Activated T-helper 17 cell treated with anti-CD3 and anti-CD28 coated beads, Interleukin-2, amount 50 U/mL, for 72 hours (primary cell): ENCODE results near the gene NEFH. TPM values are rescaled to one million over a fixed set of nuclear protein-coding genes. Genes with fewer than 3 reads are reported as not detected.
"Not testable (repeated sequence)": the region's sequence is repeated elsewhere in the genome, so short reads cannot be mapped to it uniquely, and the experiment has no call there.

ENCODE experiments used
- ATAC-seq: fragments of 150-1000 bp; cut with Tn5 transposase; replicated peaks from 2 replicates; pipeline ENCODE4 v1.10.0; 2021; ENCODE audit warnings: mild to moderate bottlenecking, moderate library complexity
- H3K27ac Mint-ChIP-seq: one replicate; pipeline ENCODE4 v1.8.0; 2022; ENCODE audit warnings: mixed read lengths
- H3K27me3 Mint-ChIP-seq: one replicate; pipeline ENCODE4 v1.8.0; 2022; ENCODE audit warnings: mixed read lengths
- H3K36me3 Mint-ChIP-seq: one replicate; pipeline ENCODE4 v1.8.0; 2022; ENCODE audit warnings: low read depth, mild to moderate bottlenecking, mixed read lengths
- H3K4me1 Mint-ChIP-seq: one replicate; pipeline ENCODE4 v1.8.0; 2022; ENCODE audit warnings: mixed read lengths
- H3K4me3 Mint-ChIP-seq: one replicate; pipeline ENCODE4 v1.8.0; 2022; ENCODE audit warnings: mild to moderate bottlenecking, mixed read lengths
- H3K9me3 Mint-ChIP-seq: one replicate; pipeline ENCODE4 v1.8.0; 2022; ENCODE audit warnings: mixed read lengths
- total RNA-seq, 2 donors: library from RNA; stranded (reverse); gene quantifications; one replicate each; pipeline ENCODE4 v1.2.3, GENCODE V29; 2022

The NEFH gene, protein sequence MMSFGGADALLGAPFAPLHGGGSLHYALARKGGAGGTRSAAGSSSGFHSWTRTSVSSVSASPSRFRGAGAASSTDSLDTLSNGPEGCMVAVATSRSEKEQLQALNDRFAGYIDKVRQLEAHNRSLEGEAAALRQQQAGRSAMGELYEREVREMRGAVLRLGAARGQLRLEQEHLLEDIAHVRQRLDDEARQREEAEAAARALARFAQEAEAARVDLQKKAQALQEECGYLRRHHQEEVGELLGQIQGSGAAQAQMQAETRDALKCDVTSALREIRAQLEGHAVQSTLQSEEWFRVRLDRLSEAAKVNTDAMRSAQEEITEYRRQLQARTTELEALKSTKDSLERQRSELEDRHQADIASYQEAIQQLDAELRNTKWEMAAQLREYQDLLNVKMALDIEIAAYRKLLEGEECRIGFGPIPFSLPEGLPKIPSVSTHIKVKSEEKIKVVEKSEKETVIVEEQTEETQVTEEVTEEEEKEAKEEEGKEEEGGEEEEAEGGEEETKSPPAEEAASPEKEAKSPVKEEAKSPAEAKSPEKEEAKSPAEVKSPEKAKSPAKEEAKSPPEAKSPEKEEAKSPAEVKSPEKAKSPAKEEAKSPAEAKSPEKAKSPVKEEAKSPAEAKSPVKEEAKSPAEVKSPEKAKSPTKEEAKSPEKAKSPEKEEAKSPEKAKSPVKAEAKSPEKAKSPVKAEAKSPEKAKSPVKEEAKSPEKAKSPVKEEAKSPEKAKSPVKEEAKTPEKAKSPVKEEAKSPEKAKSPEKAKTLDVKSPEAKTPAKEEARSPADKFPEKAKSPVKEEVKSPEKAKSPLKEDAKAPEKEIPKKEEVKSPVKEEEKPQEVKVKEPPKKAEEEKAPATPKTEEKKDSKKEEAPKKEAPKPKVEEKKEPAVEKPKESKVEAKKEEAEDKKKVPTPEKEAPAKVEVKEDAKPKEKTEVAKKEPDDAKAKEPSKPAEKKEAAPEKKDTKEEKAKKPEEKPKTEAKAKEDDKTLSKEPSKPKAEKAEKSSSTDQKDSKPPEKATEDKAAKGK
- 1 to 10 TPM; 1.3 to 2.9 TPM for total RNA-seq

DNA sequence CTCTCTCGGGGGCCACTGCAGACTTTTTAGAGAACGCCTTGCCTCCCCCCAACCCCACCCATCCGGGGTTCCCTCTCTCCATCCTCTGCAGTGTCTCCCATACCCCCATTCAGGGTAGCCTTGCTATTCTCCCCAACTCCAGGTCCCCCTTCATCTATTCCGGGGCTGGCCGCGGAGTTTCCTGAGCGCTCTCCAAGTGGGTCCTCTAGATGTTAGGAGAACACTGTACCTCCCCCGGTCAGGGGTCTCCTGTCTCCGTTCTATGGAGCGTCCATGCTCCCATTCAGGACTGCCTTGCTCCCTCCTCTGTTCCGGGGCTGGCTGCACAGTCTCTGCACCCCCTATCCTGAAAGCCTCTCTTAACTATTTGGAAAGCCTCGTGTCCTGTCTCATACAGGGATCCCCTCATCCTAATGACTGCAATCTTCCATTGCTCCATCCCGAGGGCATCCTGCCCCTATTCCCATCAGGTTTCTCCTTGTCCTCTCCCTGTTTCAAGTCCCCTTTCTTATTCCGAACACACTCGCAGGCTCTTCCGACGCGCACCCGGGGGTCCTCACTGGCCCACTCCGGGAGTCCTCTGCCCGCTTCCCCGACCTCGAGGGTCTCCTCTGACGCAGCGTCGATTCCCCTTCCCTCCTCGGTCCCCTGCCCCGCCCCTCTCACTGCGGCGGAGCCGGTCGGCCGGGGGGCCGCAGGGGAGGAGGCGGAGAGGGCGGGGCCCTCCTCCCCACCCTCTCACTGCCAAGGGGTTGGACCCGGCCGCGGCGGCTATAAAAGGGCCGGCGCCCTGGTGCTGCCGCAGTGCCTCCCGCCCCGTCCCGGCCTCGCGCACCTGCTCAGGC is at the start of gene NEFH:
Gene NEFH, plus strand, starts transcription at position 802 of the 845 bp plus-strand sequence. CDS start 45 bp downstream, outside the sequence.
- H3K4me1 Mint-ChIP-seq = no peaks in the 10 kb centered on the region
- no peak for ATAC-seq
- H3K27ac Mint-ChIP-seq = no peak within 1 kb of the TSS
- peaks cover 39% of the 10 kb centered on the region for H3K27me3 Mint-ChIP-seq
- peak within 1 kb of the TSS; percentile 62 for H3K4me3 Mint-ChIP-seq
- H3K9me3 Mint-ChIP-seq = no peaks in the 10 kb centered on the region
- H3K36me3 Mint-ChIP-seq = peaks cover 4% of the 10 kb centered on the region

DNA sequence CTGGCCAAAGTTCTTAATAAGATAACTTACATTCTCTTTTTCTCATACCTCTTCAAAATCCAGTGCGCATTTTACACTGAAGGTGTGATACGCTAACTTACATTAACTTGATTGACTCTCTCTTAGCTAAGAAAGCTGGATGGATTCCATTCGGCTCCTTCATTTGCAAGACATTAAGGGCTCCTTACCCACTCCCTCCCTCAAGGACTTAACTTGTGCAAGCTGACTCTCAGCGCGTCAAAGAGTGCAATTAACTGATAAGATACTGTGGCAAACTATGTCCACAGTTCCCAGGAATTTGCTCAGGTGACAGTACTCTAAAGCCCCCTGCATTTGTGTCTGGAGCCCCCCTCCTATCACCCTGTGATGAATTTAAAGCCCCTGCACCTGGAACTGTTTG is 48.0 kb upstream of the NEFH start:
- peaks cover 24% of the 10 kb centered on the region for H3K27me3 Mint-ChIP-seq
- no peaks in the 10 kb centered on the region for H3K36me3 Mint-ChIP-seq
- no peak overlapping the region for H3K27ac Mint-ChIP-seq
- H3K4me1 Mint-ChIP-seq = no peaks in the 10 kb centered on the region
- no peak for ATAC-seq
- H3K4me3 Mint-ChIP-seq = no peak overlapping the region
- H3K9me3 Mint-ChIP-seq = no peaks in the 10 kb centered on the region

DNA sequence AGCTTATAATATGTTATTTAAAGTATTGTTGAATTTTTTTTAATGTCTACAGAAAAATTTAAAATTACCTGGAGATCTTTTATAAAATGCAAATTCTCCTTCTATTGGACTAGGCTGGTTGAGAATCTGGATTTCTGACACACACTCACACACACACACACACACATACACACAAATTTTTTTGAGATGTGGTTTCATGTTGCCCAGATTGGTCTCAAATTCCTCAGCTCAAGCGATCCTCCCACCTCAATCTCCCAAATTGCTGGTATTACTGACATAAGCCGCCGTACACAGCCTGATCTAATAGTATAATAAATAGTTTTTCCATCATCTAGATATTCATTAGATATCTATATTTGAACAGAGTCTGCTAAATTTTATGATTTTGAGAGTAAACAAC is 46.2 kb upstream of the NEFH start:
- H3K9me3 Mint-ChIP-seq = no peaks in the 10 kb centered on the region
- no peak overlapping the region for H3K4me3 Mint-ChIP-seq
- H3K36me3 Mint-ChIP-seq = no peaks in the 10 kb centered on the region
- H3K27ac Mint-ChIP-seq = no peak overlapping the region
- peaks cover 24% of the 10 kb centered on the region for H3K27me3 Mint-ChIP-seq
- H3K4me1 Mint-ChIP-seq = no peaks in the 10 kb centered on the region
- no peak for ATAC-seq

DNA sequence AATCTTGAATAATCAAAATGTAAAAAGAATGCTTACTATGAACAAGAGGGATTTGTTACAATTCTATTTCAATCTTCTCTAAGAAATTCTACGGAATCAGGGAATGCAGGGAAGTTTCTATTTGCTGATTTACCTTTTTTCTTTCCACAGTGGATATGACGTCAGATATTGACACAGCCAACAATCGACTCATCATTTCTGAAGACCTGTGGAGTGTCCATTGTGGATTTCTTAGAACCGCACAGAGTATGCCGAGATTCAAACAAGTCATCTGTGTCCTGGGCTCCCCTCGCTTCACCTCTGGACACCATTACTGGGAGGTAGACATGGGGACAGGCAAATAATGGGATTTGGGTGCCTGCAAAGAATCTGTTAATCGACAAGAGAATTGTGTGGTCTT is 45.7 kb upstream of the NEFH start:
- no peak overlapping the region for H3K27ac Mint-ChIP-seq

DNA sequence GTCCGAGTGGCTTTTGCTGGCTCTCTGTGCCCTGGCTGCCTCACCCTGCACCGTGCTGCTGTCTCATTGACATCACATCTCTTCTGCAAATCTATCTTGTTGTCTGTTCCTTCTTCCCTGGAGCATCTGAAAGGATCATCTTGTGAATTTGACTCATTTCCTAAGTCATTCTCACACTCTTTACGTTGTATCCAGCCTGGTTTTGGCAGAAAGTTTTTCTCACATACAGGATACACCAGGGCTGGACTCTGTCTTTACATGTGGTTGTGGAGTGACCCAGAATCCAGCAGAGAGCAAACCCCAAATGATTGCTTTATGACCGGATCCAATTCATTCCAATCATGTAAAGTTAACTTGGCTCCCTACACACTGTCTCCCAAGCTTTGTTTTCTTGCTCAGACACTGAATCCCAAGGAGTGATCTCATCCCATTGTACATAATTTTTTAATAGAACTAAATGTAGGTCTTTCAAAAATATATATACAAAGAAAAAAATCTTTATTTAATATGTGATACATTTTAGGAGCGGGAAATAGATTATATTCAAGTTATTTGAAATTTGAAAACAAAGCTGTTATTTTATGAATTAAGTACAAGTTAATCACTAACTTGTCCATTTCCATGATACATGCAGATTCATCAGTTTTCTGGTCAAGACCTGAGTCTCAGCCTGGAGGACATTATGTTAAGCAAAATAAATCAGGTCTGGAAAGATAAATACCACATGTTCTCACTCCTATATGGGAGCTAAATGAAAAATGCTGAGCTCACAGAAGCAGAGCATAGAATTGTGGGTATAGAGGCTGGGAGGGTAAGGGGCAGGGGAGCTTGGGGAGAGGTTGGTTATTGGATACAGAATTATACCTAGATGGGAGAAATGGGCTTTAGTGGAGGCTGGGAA is 44.5 kb upstream of the NEFH start:
- no peak for ATAC-seq
- H3K27ac Mint-ChIP-seq = no peak overlapping the region
- no peak overlapping the region for H3K4me3 Mint-ChIP-seq
- no peaks in the 10 kb centered on the region for H3K9me3 Mint-ChIP-seq
- peaks cover 24% of the 10 kb centered on the region for H3K27me3 Mint-ChIP-seq
- H3K4me1 Mint-ChIP-seq = no peaks in the 10 kb centered on the region
- no peaks in the 10 kb centered on the region for H3K36me3 Mint-ChIP-seq

More for the DNA sequence above, 45.7 kb upstream of the NEFH start:
- no peak for ATAC-seq
- Mint-ChIP-seq H3K4me3 (no peak overlapping the region), H3K4me1 (no peaks in the 10 kb centered on the region), H3K36me3 (no peaks in the 10 kb centered on the region), H3K27me3 (peaks cover 24% of the 10 kb centered on the region), H3K9me3 (no peaks in the 10 kb centered on the region)

DNA sequence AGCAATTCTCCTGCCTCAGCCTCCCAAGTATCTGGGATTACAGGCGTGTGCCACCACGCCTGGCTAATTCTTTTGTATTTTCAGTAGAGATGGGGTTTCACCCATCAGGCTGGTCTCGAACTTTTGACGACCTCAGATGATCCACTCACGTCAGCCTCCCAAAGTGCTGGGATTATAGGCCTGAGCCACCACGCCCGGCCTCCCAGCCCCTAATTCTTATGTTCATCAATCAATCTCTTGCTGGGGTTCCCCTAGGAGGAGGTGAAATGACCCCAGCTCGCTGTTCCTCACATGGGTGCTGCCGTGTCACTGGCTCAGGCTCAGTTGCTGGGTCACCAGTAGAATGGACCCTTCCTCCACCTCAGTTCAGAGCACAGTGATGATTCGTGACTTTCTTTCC is 41.7 kb upstream of the NEFH start, which contains the start of gene RFPL1:
Gene RFPL1, plus strand, starts transcription at position 301 of the 400 bp plus-strand sequence.
- ATAC-seq, H3K9me3 Mint-ChIP-seq, H3K4me3 Mint-ChIP-seq, H3K27ac Mint-ChIP-seq, H3K36me3 Mint-ChIP-seq, H3K4me1 Mint-ChIP-seq: not testable (repeated sequence)
- peaks cover 20% of the 10 kb centered on the region for H3K27me3 Mint-ChIP-seq

DNA sequence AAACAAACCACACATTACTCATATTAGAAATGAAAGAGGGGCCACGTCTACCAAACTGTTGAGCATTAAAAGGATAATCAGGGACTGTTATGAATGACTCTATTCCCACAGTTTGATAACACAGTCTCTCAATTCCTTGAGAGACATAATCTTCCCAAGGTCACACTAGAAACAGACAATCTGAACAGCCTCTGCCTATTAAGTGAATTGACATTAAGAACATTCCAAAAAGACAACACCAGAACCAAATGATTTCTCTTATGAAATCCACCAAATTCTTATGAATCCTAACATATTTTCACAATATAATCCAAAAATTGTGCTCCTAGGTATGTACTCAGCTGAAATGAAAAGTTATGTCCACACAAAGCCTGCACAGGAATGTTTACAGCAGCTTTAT is 37.0 kb upstream of the NEFH start:
- no peak for ATAC-seq
- no peaks in the 10 kb centered on the region for H3K9me3 Mint-ChIP-seq
- peaks cover 6% of the 10 kb centered on the region for H3K27me3 Mint-ChIP-seq
- no peaks in the 10 kb centered on the region for H3K36me3 Mint-ChIP-seq
- H3K4me3 Mint-ChIP-seq = no peak overlapping the region
- H3K27ac Mint-ChIP-seq = no peak overlapping the region
- H3K4me1 Mint-ChIP-seq = no peaks in the 10 kb centered on the region

DNA sequence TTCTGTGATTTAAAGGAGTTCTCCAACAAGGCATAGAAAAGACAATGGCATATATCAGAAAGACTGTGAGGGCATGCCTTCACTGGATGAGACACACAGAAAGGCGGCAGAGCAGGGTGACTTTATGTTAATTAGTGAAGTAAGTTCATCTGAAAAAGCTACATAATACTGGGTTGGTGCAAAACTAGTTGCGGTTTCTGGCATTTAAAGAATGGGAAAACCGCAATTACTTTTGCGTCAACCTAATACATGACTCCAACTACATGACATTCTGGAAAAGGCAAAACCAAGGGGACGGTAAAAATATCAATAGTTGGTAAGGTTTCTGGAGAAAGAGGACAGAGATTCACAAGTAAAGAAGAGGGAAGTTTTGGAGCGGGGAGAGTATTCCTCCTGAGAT is 36.6 kb upstream of the NEFH start:
- Mint-ChIP-seq H3K36me3 (no peaks in the 10 kb centered on the region), H3K4me1 (no peaks in the 10 kb centered on the region), H3K27me3 (peaks cover 6% of the 10 kb centered on the region), H3K27ac (no peak overlapping the region), H3K9me3 (no peaks in the 10 kb centered on the region), H3K4me3 (no peak overlapping the region)
- no peak for ATAC-seq

DNA sequence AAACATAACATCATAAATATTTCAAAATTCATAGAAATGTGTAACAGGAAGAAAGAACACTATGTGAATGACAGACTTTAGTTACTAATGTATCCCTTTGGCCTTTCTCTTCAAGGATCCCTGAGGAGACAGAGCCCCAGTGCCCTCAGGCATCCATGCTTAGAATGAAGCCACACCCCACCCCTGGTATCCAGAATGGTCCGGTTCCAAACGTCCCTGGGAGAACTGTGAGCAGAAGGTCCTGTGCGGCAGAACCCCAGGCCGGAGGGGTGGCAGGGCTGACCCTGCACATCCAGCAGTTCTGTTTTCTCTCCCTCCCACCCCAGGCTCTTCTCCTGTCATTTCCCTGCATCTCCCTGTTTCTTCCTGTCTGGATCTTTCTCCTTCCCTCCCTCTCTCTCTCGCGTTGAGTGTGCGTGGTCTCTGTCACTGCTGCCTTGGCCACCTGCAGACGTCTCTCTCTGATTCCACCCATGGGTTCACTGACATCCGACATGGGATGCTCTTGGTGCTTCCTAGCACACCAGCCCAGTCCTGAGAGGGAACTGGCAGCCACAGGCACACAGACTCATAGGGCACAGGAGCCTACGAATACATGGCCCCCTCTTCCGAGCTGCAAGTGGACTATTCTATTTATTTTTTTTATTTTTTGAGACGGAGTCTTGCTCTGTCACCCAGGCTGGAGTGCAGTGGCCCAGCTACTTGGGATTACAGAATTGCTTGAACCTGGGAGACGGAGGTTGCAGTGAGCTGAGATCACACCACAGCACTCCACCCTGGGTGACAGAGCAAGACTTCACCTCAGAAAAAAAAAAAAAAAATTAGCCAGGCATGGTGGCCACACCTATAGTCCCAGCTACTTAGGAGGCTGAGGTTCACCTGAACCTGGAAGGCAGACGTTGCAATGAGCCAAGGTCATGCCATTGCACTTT is 35.9 kb upstream of the NEFH start:
- H3K4me1 Mint-ChIP-seq = no peaks in the 10 kb centered on the region
- no peak for ATAC-seq
- H3K27me3 Mint-ChIP-seq = peaks cover 6% of the 10 kb centered on the region

DNA sequence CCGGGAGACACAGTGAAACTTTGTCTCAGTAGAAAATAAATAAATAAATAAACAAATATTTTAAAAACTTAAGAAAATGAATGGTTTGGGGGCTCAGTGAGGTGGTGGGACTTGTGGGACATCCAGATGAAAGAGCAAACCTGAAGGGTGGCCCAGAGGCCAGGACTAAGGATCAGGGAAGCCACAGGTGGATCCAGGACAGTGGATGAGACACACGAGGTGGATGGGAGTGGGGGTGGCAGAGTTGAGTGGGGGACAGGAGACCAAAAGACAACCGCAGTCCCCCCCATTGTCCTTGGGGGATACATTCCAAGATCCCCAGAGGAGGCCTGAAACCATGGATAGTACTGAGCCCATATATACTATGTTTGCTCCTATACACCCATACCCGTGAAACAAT is 34.5 kb upstream of the NEFH start:
- Mint-ChIP-seq H3K4me3 (no peak overlapping the region), H3K27me3 (peaks cover 6% of the 10 kb centered on the region), H3K27ac (no peak overlapping the region), H3K36me3 (no peaks in the 10 kb centered on the region), H3K4me1 (no peaks in the 10 kb centered on the region), H3K9me3 (no peaks in the 10 kb centered on the region)
- no peak for ATAC-seq

More for the DNA sequence above, 35.9 kb upstream of the NEFH start:
- Mint-ChIP-seq H3K36me3 (no peaks in the 10 kb centered on the region), H3K9me3 (no peaks in the 10 kb centered on the region), H3K4me3 (no peak overlapping the region), H3K27ac (no peak overlapping the region)

DNA sequence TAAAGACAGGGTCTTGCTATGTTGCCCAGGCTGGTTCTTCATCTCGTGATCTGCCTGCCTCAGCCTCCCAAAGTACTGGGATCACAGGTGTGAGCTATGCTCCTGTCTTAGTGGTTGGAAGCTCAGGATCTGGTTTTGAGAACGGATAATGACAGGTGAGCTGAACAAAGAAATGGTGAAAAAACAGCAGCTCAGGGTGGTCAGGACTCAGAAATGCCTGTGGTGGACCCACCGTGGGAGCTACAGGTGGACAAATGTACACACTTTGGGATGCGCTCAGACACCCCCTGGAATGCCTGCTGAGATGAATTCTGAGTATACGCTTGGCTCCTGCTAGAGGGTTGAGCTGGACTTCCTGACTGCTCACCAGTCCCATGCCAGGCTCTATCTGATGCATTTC is 32.1 kb upstream of the NEFH start:
- Mint-ChIP-seq H3K36me3 (no peaks in the 10 kb centered on the region), H3K27me3 (peaks cover 6% of the 10 kb centered on the region), H3K4me1 (no peaks in the 10 kb centered on the region), H3K9me3 (no peaks in the 10 kb centered on the region), H3K27ac (no peak overlapping the region), H3K4me3 (no peak overlapping the region)
- ATAC-seq = no peak

DNA sequence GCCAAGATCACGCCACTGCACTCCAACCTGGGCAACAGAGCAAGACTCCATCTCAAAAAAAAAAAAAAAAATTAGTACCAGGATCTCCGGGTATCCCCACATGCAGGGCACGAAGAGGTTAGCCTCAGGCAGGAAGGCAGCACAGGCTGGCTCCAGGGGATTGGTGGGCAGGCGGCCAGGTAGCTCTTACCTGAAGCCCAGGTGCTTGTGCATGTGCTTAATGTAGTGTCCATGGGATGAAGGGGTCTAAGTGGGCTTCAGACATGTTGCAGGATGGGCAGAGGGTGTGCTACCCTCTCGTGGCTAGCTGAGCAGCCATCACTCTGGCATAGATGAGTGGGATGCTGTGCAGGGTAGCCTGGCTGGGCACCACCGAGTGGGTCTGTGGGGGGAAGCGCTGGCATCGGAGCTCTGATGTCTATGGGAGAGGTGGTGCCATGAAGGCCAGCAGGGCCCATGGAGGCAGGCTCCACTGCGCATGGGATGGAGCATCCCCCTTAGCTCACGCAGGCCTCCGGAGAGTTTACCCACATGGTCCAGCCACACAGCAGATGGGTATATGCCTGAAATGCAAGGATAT is 30.6 kb upstream of the NEFH start:
- H3K27ac Mint-ChIP-seq = no peak overlapping the region
- no peaks in the 10 kb centered on the region for H3K9me3 Mint-ChIP-seq

More for the DNA sequence above, 30.6 kb upstream of the NEFH start:
- no peak for ATAC-seq
- Mint-ChIP-seq H3K4me3 (no peak overlapping the region), H3K27me3 (no peaks in the 10 kb centered on the region), H3K36me3 (no peaks in the 10 kb centered on the region), H3K4me1 (no peaks in the 10 kb centered on the region)
